HepG2 (cell line): ENCODE data around the gene DDX20. TPM values are rescaled to one million over a fixed set of nuclear protein-coding genes. Genes with fewer than 3 reads are reported as not detected.

Experiments used
- ATAC-seq: fragments of 200-7000 bp; cut with Tn5 transposase; 3 replicates; pipeline ENCODE4 v1.9.1; 2020; ENCODE audit warnings: mild to moderate bottlenecking, moderate library complexity
- BruUV-seq: library from RNA; stranded (reverse); fragments of 400-500 nt; replicated peaks from 2 replicates; lab custom pipeline; 2021; lab: Mats Ljungman, UMichigan
- CTCF ChIA-PET: fragments of 300-600 bp; formaldehyde crosslinking; extraction: SDS; loops from one replicate; lab custom pipeline; 2021; ENCODE audit warnings: low total read pairs, inconsistent platforms, low intra/inter-chr PET ratio; lab: Yijun Ruan, JAX
- POLR2A ChIA-PET: fragments of 350-600 bp; sonication (Branson Sonifier 250); formaldehyde crosslinking; loops from one replicate; lab custom pipeline; 2020; ENCODE audit warnings: antibody characterized with exemption, inconsistent platforms; lab: Yijun Ruan, JAX
- DNase-seq: peaks from one replicate; pipeline ENCODE4 v3.0.0-alpha.2; 2015; ENCODE audit warnings: low spot score
- FAIRE-seq: peaks from 3 replicates; lab custom pipeline; 2011; peaks lifted over from hg19 to GRCh38; lab: Jason Lieb, UNC
- H2AFZ ChIP-seq: one replicate; pipeline ENCODE4 v1.6.1; 2011; ENCODE audit warnings: low read length, inconsistent platforms
- H3K27ac ChIP-seq: fragments of 300-600 bp; 3 replicates; pipeline ENCODE4 v1.8.0; 2011; ENCODE audit warnings: mixed run types, mild to moderate bottlenecking, mixed read lengths, low read length, inconsistent platforms; ENCODE audit not compliant: insufficient read depth; ENCODE audit errors: extremely low read length
- H3K27me3 ChIP-seq, 2 experiments: fragments of 200-600 bp in 1 of 2; 2 replicates in 1 of 2; 3 replicates in 1 of 2; pipeline versions ENCODE4 v1.6.0 to v1.8.0; 2011; ENCODE audit warnings: low read length in 2 of 2, mild to moderate bottlenecking in 2 of 2, moderate library complexity in 2 of 2, inconsistent platforms in 1 of 2; ENCODE audit not compliant: insufficient read depth in 2 of 2, control insufficient read depth in 1 of 2
- H3K36me3 ChIP-seq, 2 experiments: fragments of 200-600 bp in 1 of 2; replicated peaks in 1 of 2; 2 replicates in 1 of 2; 3 replicates in 1 of 2; pipeline versions ENCODE4 v1.5.1 to v1.8.0; 2011; ENCODE audit warnings: low read length in 2 of 2, inconsistent platforms in 1 of 2; ENCODE audit not compliant: insufficient read depth in 2 of 2, control insufficient read depth in 1 of 2
- H3K4me1 ChIP-seq: 2 replicates; pipeline ENCODE4 v1.5.1; 2012; ENCODE audit warnings: low read length, inconsistent platforms; ENCODE audit not compliant: insufficient read depth
- H3K4me2 ChIP-seq: 2 replicates; pipeline ENCODE4 v1.6.0; 2011; ENCODE audit warnings: low read depth, low read length, inconsistent platforms
- H3K4me3 ChIP-seq, 3 experiments: fragments of 200-600 bp in 1 of 3; sonication (generic), shearing (Covaris generic) in 1 of 3; replicated peaks in 1 of 3; 2 replicates each; pipeline ENCODE4 v1.5.1; 2011 to 2016; ENCODE audit warnings: low read length in 3 of 3, inconsistent platforms in 2 of 3, low read depth in 2 of 3, mild to moderate bottlenecking in 2 of 3, control low read depth in 1 of 3, mixed read lengths in 1 of 3; ENCODE audit not compliant: insufficient read depth in 1 of 3
- H3K79me2 ChIP-seq: one replicate; pipeline ENCODE4 v1.6.1; 2011; ENCODE audit warnings: low read length, inconsistent platforms; ENCODE audit not compliant: insufficient read depth
- H3K9ac ChIP-seq: 2 replicates; pipeline ENCODE4 v1.6.0; 2011; ENCODE audit warnings: mild to moderate bottlenecking, low read depth, low read length, inconsistent platforms; ENCODE audit not compliant: insufficient read depth
- H3K9me3 ChIP-seq: 2 replicates; pipeline ENCODE4 v1.5.1; 2012; ENCODE audit warnings: mild to moderate bottlenecking, low read length
- H4K20me1 ChIP-seq: 2 replicates; pipeline ENCODE4 v1.6.0; 2011; ENCODE audit warnings: inconsistent platforms, mild to moderate bottlenecking, low read length, moderate library complexity; ENCODE audit not compliant: insufficient read depth
- CEBPB ChIP-seq: IDR thresholded peaks from 2 replicates; pipeline ENCODE4 v1.6.1; 2011; ENCODE audit warnings: low read depth, low read length, improper control_type of control experiment, borderline replicate concordance
- CEBPG ChIP-seq: IDR thresholded peaks from 2 replicates; pipeline ENCODE4 v1.6.1; 2016
- KAT2B ChIP-seq: fragments of 150-350 bp; IDR thresholded peaks from 2 replicates; pipeline ENCODE4 v1.6.1; 2014; ENCODE audit warnings: low read depth, low read length, borderline replicate concordance
- STAG1 ChIP-seq: sonication (generic); formaldehyde crosslinking; IDR thresholded peaks from 2 replicates; pipeline ENCODE4 v1.4.0; 2020; ENCODE audit warnings: missing genetic modification reagents
- ZNF629 ChIP-seq: sonication (generic); formaldehyde crosslinking; conservative IDR thresholded peaks from 2 replicates; pipeline ENCODE4 v1.5.0; 2020; ENCODE audit warnings: missing genetic modification reagents
- WGBS: methylation state at CpG from one replicate; pipeline ENCODE4 v1.1.6; 2017; ENCODE audit warnings: low lambda C conversion rate; 5-methylcytosine and 5-hydroxymethylcytosine counted together
- in situ Hi-C: cut with HindIII; loops from 2 replicates; pipeline ENCODE4 v1.10.0; 2017; ENCODE audit warnings: low pct_unique_long_range_greater_than_20kb; ENCODE audit not compliant: extremely low pct_ligation_motif_present
- intact Hi-C: fragments of 100-400 bp; cut with micrococcal nuclease; formaldehyde crosslinking; loops from one replicate; pipeline ENCODE4 v1.10.0; 2022; ENCODE audit not compliant: unreplicated experiment
- polyA plus RNA-seq, 8 experiments: library from polyadenylated mRNA; depleted of rRNA in 3 of 8; stranded (reverse) in 7 of 8; unstranded in 1 of 8; fragments of >200 nt; fragmentation: Illumina TruSeq in 4 of 8; extraction: Trizol in 4 of 8; gene quantifications; 2 replicates each; pipeline versions ENCODE4 v1.2.1 to v1.2.3, GENCODE V29; 2011 to 2016; ENCODE audit warnings: low read depth in 4 of 8, missing spikeins in 1 of 8, mixed read lengths in 1 of 8; ENCODE audit not compliant: insufficient read depth in 1 of 8
- total RNA-seq, 5 experiments: library from RNA; depleted of rRNA; stranded (reverse); fragments of >200 nt; fragmentation: Illumina TruSeq; extraction: Trizol; gene quantifications; 2 replicates each; pipeline ENCODE4 v1.2.3, GENCODE V29; 2016; ENCODE audit warnings: low read depth in 1 of 5
- TF ChIP-seq, protein P1 (sequence below): sonication (generic); formaldehyde crosslinking; IDR thresholded peaks from 2 replicates; pipeline ENCODE4 v1.5.1; 2020; ENCODE audit warnings: mild to moderate bottlenecking, missing genetic modification reagents, borderline replicate concordance
- TF ChIP-seq, protein P2 (sequence below): sonication (generic); formaldehyde crosslinking; IDR thresholded peaks from 2 replicates; pipeline ENCODE4 v1.4.0; 2020; ENCODE audit warnings: missing genetic modification reagents
- TF ChIP-seq, protein P3 (sequence below): sonication (generic); formaldehyde crosslinking; IDR thresholded peaks from 2 replicates; pipeline ENCODE4 v1.5.0; 2020; ENCODE audit warnings: mild to moderate bottlenecking, missing genetic modification reagents, moderate library complexity
- TF ChIP-seq, protein P4 (sequence below), 2 experiments: fragments of 450-650 bp in 1 of 2; sonication (generic) in 1 of 2; formaldehyde crosslinking; IDR thresholded peaks; 2 replicates each; pipeline versions ENCODE4 v1.5.0 to v1.8.0; 2020 to 2022; ENCODE audit warnings: mild to moderate bottlenecking in 1 of 2, missing genetic modification reagents in 1 of 2

DDX20 gene
- total and polyA plus RNA-seq, 2 of the 13 experiments (the other 11 are each of a cell fraction or from before 2014, with no cell fraction given): 4.0 to 14.3 TPM

DNA sequence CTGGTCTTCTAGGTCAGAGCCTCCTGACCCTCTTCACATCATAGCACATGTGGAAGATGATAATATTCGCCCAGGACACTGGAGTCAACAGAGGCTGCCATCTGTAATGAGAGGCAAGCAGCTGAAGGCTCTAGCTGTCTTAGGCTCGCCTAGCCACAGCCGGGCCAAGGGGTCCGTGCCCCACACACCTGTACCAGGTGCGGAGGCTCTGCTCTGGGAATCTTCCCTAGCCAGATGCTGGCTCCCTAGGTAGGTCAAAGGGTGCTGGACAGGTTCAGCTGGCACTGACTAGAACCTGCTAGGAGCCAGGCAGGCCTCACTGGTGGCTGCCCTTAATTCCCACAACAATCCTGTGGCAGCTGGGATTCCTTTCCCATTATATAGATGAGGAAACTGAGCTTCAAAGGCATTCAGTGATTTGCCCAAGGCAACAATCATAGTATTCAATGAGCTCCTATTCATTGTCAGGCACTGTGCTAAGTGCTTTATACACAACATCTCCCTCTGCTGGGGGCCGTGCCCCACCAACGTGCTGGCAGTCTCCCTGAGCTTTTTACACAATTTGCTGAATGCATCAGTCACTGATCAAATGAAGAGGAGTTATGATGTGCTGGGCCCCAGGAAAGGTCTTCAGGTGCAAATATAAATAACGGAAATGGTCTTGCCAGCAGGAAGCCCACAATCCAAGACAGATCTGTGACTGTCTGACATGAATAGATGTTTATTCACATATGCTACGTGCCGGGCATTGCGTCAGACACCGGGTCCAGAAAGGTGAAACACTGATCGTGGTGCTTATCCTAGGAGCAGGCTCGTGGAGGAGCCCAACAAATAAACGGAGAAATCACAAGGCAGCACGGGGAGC is 58.0 kb downstream of the DDX20 start:
- ChIA-PET CTCF (no interaction called here), POLR2A (no interaction called here)
- Histone ChIP-seq H3K4me2 (peak overlapping the region; percentile 48; the same call in 1 of the 2 replicates), H3K36me3 (no peaks in the 10 kb centered on the region), H3K4me1 (peaks cover 11% of the 10 kb centered on the region; the same call in 1 of the 2 replicates), H3K4me3 (no peak overlapping the region; a peak in 1 of 6 replicates), H3K79me2 (no peaks in the 10 kb centered on the region), H3K27me3 (peaks cover 1 to 25% of the 10 kb centered on the region in 2 experiments; a peak in 4 of 5 replicates), H2AFZ (no peak overlapping the region), H3K9me3 (no peaks in the 10 kb centered on the region), H3K9ac (no peak overlapping the region), H4K20me1 (no peaks in the 10 kb centered on the region), H3K27ac (no peak overlapping the region)
- TF ChIP-seq KAT2B (no peak), CEBPB (peak; percentile 54; the same call in 1 of the 2 replicates), ZNF629 (CRISPR knock-in tag) (peak; percentile 52; the same call in 1 of the 2 replicates), CEBPG (CRISPR knock-in tag) (peak; percentile 56), STAG1 (CRISPR knock-in tag) (0 out of 2 replicates have a peak, but pooled peaks have one; percentile 15)
- TF ChIP-seq, protein P1, sequence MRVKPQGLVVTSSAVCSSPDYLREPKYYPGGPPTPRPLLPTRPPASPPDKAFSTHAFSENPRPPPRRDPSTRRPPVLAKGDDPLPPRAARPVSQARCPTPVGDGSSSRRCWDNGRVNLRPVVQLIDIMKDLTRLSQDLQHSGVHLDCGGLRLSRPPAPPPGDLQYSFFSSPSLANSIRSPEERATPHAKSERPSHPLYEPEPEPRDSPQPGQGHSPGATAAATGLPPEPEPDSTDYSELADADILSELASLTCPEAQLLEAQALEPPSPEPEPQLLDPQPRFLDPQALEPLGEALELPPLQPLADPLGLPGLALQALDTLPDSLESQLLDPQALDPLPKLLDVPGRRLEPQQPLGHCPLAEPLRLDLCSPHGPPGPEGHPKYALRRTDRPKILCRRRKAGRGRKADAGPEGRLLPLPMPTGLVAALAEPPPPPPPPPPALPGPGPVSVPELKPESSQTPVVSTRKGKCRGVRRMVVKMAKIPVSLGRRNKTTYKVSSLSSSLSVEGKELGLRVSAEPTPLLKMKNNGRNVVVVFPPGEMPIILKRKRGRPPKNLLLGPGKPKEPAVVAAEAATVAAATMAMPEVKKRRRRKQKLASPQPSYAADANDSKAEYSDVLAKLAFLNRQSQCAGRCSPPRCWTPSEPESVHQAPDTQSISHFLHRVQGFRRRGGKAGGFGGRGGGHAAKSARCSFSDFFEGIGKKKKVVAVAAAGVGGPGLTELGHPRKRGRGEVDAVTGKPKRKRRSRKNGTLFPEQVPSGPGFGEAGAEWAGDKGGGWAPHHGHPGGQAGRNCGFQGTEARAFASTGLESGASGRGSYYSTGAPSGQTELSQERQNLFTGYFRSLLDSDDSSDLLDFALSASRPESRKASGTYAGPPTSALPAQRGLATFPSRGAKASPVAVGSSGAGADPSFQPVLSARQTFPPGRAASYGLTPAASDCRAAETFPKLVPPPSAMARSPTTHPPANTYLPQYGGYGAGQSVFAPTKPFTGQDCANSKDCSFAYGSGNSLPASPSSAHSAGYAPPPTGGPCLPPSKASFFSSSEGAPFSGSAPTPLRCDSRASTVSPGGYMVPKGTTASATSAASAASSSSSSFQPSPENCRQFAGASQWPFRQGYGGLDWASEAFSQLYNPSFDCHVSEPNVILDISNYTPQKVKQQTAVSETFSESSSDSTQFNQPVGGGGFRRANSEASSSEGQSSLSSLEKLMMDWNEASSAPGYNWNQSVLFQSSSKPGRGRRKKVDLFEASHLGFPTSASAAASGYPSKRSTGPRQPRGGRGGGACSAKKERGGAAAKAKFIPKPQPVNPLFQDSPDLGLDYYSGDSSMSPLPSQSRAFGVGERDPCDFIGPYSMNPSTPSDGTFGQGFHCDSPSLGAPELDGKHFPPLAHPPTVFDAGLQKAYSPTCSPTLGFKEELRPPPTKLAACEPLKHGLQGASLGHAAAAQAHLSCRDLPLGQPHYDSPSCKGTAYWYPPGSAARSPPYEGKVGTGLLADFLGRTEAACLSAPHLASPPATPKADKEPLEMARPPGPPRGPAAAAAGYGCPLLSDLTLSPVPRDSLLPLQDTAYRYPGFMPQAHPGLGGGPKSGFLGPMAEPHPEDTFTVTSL (CRISPR knock-in tag): no peak
- TF ChIP-seq, protein P2, sequence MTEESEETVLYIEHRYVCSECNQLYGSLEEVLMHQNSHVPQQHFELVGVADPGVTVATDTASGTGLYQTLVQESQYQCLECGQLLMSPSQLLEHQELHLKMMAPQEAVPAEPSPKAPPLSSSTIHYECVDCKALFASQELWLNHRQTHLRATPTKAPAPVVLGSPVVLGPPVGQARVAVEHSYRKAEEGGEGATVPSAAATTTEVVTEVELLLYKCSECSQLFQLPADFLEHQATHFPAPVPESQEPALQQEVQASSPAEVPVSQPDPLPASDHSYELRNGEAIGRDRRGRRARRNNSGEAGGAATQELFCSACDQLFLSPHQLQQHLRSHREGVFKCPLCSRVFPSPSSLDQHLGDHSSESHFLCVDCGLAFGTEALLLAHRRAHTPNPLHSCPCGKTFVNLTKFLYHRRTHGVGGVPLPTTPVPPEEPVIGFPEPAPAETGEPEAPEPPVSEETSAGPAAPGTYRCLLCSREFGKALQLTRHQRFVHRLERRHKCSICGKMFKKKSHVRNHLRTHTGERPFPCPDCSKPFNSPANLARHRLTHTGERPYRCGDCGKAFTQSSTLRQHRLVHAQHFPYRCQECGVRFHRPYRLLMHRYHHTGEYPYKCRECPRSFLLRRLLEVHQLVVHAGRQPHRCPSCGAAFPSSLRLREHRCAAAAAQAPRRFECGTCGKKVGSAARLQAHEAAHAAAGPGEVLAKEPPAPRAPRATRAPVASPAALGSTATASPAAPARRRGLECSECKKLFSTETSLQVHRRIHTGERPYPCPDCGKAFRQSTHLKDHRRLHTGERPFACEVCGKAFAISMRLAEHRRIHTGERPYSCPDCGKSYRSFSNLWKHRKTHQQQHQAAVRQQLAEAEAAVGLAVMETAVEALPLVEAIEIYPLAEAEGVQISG (CRISPR knock-in tag): no peak
- TF ChIP-seq, protein P3, sequence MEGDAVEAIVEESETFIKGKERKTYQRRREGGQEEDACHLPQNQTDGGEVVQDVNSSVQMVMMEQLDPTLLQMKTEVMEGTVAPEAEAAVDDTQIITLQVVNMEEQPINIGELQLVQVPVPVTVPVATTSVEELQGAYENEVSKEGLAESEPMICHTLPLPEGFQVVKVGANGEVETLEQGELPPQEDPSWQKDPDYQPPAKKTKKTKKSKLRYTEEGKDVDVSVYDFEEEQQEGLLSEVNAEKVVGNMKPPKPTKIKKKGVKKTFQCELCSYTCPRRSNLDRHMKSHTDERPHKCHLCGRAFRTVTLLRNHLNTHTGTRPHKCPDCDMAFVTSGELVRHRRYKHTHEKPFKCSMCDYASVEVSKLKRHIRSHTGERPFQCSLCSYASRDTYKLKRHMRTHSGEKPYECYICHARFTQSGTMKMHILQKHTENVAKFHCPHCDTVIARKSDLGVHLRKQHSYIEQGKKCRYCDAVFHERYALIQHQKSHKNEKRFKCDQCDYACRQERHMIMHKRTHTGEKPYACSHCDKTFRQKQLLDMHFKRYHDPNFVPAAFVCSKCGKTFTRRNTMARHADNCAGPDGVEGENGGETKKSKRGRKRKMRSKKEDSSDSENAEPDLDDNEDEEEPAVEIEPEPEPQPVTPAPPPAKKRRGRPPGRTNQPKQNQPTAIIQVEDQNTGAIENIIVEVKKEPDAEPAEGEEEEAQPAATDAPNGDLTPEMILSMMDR: peak; percentile 54
- TF ChIP-seq, protein P4, sequence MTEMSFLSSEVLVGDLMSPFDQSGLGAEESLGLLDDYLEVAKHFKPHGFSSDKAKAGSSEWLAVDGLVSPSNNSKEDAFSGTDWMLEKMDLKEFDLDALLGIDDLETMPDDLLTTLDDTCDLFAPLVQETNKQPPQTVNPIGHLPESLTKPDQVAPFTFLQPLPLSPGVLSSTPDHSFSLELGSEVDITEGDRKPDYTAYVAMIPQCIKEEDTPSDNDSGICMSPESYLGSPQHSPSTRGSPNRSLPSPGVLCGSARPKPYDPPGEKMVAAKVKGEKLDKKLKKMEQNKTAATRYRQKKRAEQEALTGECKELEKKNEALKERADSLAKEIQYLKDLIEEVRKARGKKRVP (CRISPR knock-in tag; IDR thresholded peaks at IDR 0.05): peak in 1 of 2 experiments; percentile 86; a peak in 2 of 4 replicates
- no TSS peak for BruUV-seq
- peak; percentile 87 for ATAC-seq
- 9% methylated on average over 12 of the region's 16 CpGs for WGBS
- intact Hi-C loops (no loop called here), in situ Hi-C loops (no loop called here)
- FAIRE-seq: no peak
- peak; percentile 19 for DNase-seq
